NCI-H345 (cell line): Measurements from ENCODE around the gene LRRC49.

Experiments
- DNase-seq: peaks from one replicate; lab custom pipeline; 2025; lab: John Stamatoyannopoulos, UW

LRRC49 gene

GRCh38 chr15:71091601-71092000, 199.0 kb downstream of the LRRC49 start:
- DNase-seq = no peak

DNA sequence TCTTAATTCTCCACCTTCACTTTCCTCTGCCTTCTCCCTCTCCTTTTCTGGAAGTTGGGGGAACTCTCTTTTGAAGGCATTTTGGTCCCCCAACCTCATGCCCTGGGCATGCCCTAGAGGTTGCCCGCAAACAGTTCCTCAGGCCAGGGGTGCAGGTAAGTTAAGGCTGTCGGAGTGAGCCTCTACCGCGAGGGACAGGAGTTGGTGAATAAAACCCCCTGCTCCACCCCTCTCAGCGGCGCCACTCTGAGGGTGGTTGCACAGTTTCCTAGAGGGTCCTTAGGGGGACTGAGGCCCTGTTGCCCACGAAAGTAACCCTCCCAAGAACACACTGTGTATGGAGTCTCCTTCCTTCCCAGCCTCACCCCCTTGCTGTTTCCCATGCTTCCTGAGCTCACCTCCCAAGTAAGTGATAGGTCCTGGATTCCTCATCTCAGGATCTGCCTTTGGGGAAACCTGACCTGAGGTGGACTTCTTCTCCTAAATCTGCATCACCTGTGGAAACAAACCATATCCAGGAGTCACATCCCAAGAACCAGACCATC, 199.5 kb downstream of the LRRC49 start:
- no peak for DNase-seq

- DNase-seq = no peak
These were observed 200.7 kb downstream of the LRRC49 start for GRCh38 chr15:71093054-71094024.

GRCh38 chr15:71094137-71094536, 201.5 kb downstream of the LRRC49 start:
- DNase-seq = no peak

DNA sequence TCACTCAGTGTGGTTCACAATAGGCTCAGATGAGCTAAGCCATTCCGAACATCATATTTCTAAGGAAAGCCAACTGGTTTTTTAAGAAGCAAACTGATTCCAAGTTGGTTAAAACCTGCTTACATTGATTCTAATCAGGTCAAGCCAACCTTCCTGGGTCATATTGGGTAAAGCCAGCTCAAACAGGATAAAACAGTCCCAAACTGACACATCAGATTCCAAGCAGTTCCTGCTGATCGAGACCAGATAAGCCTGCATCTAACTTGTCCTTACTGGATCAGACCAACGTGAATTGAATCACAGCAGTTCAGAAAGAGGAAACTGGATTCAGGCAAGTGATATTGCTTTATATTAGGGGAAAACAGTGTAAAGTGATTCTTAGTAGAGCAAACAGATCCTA, 204.1 kb downstream of the LRRC49 start:
- no peak for DNase-seq

DNA sequence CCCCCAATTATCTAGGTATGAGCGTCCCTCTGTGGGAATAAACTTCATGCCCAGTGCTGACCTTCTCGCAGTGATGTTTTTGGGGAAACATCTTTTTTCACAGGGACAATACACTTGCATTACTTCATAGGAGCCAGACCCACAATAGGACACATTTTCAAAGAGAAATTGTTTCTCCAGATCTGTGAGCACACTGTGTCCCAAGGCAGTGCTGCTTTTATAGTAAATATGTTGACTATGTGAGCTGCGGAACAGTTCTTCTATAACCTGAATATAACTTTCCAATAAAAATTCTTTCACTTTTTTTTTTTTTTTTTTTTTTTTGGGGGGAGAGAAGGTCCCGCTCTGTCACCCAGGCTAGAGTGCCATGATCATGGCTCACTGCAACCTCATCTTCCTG, 205.3 kb downstream of the LRRC49 start:
- no peak for DNase-seq

DNA sequence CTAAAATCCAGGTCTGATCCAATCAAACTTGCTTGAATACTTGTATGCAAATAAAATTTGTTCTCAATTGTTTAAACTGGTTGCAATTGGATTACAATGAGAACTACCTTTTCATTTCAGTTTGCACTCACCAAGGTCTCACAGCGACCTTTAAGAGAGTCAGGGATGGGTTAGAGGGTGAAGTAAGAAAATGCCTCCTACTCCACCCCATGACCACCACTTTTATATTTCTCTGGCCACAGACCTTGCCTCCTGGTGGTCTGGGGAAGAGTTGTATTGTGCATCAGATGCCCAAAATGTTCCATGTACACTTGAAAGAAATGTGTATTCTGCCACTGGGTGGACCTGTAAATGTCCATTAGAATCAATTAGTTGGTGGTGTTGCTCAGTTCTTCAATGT, 206.3 kb downstream of the LRRC49 start:
- DNase-seq = no peak
